Fibroblast of lung (primary cell): ENCODE measurements around the gene MSTN. TPM values are rescaled to one million over a fixed set of nuclear protein-coding genes. Genes with fewer than 3 reads are reported as not detected.

ENCODE experiments used
- DNase-seq, 2 donors: peaks; one replicate each; pipeline versions ENCODE4 v3.0.0 to v3.0.0-alpha.2; 2010; ENCODE audit warnings: low read depth in 2 of 2
- H2AFZ ChIP-seq: 2 replicates; pipeline ENCODE4 v1.5.1; 2012; ENCODE audit warnings: low read length, control low read depth, inconsistent platforms
- H3K27ac ChIP-seq: 2 replicates; pipeline ENCODE4 v1.5.1; 2011; ENCODE audit warnings: low read length, control low read depth; ENCODE audit not compliant: insufficient read depth
- H3K27me3 ChIP-seq: 2 replicates; pipeline ENCODE4 v1.5.1; 2011; ENCODE audit warnings: mild to moderate bottlenecking, low read length; ENCODE audit not compliant: control insufficient read depth, insufficient read depth
- H3K36me3 ChIP-seq: 2 replicates; pipeline ENCODE4 v1.5.1; 2011; ENCODE audit warnings: low read length; ENCODE audit not compliant: control insufficient read depth, insufficient read depth
- H3K4me1 ChIP-seq: 2 replicates; pipeline ENCODE4 v1.5.1; 2011; ENCODE audit warnings: low read length; ENCODE audit not compliant: control insufficient read depth, insufficient read depth; ENCODE audit errors: extremely low read depth
- H3K4me2 ChIP-seq: 2 replicates; pipeline ENCODE4 v1.5.1; 2011; ENCODE audit warnings: low read length, control low read depth; ENCODE audit not compliant: insufficient read depth; ENCODE audit errors: extremely low read depth
- H3K4me3 ChIP-seq, 4 experiments: fragments of 200-600 bp in 1 of 4; sonication (generic) in 1 of 4; replicated peaks in 1 of 4; 2 replicates each; pipeline ENCODE4 v1.5.1; 2011 to 2016; ENCODE audit warnings: low read length in 4 of 4, low read depth in 3 of 4, mild to moderate bottlenecking in 3 of 4, control low read depth in 2 of 4, inconsistent platforms in 1 of 4, mixed read lengths in 1 of 4; ENCODE audit not compliant: insufficient read depth in 1 of 4; ENCODE audit errors: control extremely low read depth in 1 of 4
- H3K79me2 ChIP-seq: 2 replicates; pipeline ENCODE4 v1.5.1; 2012; ENCODE audit warnings: mild to moderate bottlenecking, low read length, inconsistent platforms; ENCODE audit not compliant: control insufficient read depth, insufficient read depth
- H3K9ac ChIP-seq: 2 replicates; pipeline ENCODE4 v1.5.1; 2011; ENCODE audit warnings: mild to moderate bottlenecking, low read length, control low read depth; ENCODE audit not compliant: insufficient read depth
- H3K9me3 ChIP-seq: 2 replicates; pipeline ENCODE4 v1.5.1; 2012; ENCODE audit warnings: low read depth, low read length; ENCODE audit not compliant: control insufficient read depth, insufficient read depth
- H4K20me1 ChIP-seq: 2 replicates; pipeline ENCODE4 v1.5.1; 2011; ENCODE audit warnings: low read length; ENCODE audit not compliant: control insufficient read depth, insufficient read depth; ENCODE audit errors: extremely low read depth
- CTCF ChIP-seq, 2 donors: IDR thresholded peaks in 1 of 2; conservative IDR thresholded peaks in 1 of 2; 1 replicate in 1 of 2; 2 replicates in 1 of 2; pipeline ENCODE4 v1.5.1; 2011 to 2012; ENCODE audit warnings: low read length in 2 of 2, control low read depth in 1 of 2, inconsistent platforms in 1 of 2, low read depth in 1 of 2, mild to moderate bottlenecking in 1 of 2
- EZH2 ChIP-seq: IDR thresholded peaks from 2 replicates; pipeline ENCODE4 v1.5.1; 2012; ENCODE audit warnings: low read length, control low read depth, mild to moderate bottlenecking; ENCODE audit errors: missing control alignments
- polyA plus RNA-seq, 2 donors: library from polyadenylated mRNA; depleted of rRNA in 1 of 2; stranded (reverse) in 1 of 2; unstranded in 1 of 2; fragments of >200 nt; gene quantifications; 2 replicates each; pipeline ENCODE4 v1.2.1, GENCODE V29; 2011 to 2012; ENCODE audit warnings: missing spikeins in 1 of 2
- total RNA-seq: library from RNA; depleted of rRNA; stranded (reverse); fragments of >200 nt; gene quantifications from 2 replicates; pipeline ENCODE4 v1.2.1, GENCODE V29; 2014

Gene MSTN
- total and polyA plus RNA-seq, 2 donors (not counting 1 experiment from before 2014, with no cell fraction given), result 3.1 to 19.6 TPM

DNA sequence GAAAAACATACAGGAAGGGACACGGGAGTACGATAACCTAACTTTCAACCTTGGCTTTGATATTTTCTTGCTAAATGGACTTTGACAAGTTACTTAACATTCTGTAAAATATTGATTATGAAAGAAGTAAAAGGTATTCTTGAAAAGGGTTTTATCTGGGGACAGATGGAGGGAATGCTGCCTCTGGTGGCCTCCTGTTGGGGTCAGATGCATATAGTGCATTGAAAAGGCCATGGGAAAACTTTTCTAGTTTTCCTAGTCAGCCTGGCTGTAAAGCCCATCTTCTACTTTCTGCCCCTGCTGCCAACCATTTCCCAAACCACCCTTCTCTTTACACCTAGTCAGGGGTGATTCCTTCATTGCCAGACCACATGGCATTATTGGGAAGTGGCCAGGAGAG lies 22.2 kb upstream of the MSTN start:
- Histone ChIP-seq H3K4me2 (no peak overlapping the region), H3K36me3 (no peaks in the 10 kb centered on the region), H3K79me2 (no peaks in the 10 kb centered on the region), H3K27ac (no peak overlapping the region), H3K9ac (no peak overlapping the region), H3K27me3 (no peaks in the 10 kb centered on the region), H4K20me1 (no peaks in the 10 kb centered on the region), H3K9me3 (no peaks in the 10 kb centered on the region), H2AFZ (no peak overlapping the region), H3K4me3 (no peak overlapping the region), H3K4me1 (no peaks in the 10 kb centered on the region)
- TF ChIP-seq CTCF (conservative IDR thresholded peaks at IDR 0.05 in 1 of 2, IDR thresholded peaks at IDR 0.05 in 1 of 2; ENCODE audit: low read depth in 1 of 2, low read length in 2 of 2) (no peak), EZH2 (no peak)
- DNase-seq, result no peak

DNA sequence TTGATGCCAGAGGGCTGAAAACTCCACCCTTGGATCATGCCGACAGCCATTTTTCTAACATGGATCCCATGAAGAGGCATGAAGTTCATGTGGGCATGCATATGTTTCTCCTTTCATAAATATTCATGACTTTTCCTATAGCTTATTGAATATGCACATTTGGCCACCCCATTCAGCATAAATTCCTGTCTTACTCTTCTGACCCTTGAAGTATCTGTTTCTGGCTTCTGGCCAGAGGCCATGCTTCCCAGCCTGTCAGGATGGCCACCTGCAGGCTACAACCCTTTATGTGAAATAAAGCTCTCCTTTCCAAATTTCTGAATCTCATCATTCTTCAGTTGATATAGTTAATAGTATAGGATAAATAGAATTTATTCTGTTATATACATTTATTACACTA lies 19.6 kb upstream of the MSTN start:
- Histone ChIP-seq H3K9me3 (no peaks in the 10 kb centered on the region), H3K27me3 (no peaks in the 10 kb centered on the region)

DNA sequence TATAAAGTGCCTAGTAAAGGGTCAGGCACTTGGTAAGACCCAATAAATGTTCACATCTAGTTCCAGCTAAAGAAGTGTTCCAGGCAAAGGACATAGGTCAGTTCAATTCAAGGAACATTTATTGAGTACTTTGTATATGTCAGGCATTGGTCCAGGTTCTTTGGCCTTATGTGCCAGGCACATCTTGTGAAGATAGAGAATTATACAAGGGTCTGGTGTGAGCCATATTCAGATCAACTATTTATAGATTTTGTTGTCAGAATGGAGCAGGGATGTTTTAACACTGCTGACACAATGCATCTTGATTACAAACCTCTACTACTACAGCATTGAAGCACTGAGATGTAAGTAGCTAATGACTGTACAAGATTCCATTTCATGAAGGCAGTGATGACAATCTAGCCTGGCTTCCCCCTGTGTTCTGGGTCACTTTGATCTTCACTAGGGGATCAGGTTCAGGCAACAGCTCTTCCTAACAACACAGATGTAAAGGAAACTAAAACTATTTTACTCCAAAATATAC lies 18.1 kb upstream of the MSTN start:
- Histone ChIP-seq H3K9ac (no peak overlapping the region), H3K4me2 (no peak overlapping the region), H3K36me3 (no peaks in the 10 kb centered on the region), H2AFZ (no peak overlapping the region), H3K9me3 (no peaks in the 10 kb centered on the region), H3K4me3 (no peak overlapping the region), H4K20me1 (no peaks in the 10 kb centered on the region), H3K79me2 (no peaks in the 10 kb centered on the region), H3K4me1 (no peaks in the 10 kb centered on the region), H3K27me3 (no peaks in the 10 kb centered on the region), H3K27ac (no peak overlapping the region)
- TF ChIP-seq CTCF (conservative IDR thresholded peaks at IDR 0.05 in 1 of 2, IDR thresholded peaks at IDR 0.05 in 1 of 2; ENCODE audit: low read depth in 1 of 2, low read length in 2 of 2) (no peak), EZH2 (no peak)
- no peak for DNase-seq

More for the DNA sequence above, 19.6 kb upstream of the MSTN start:
- DNase-seq, result no peak
- H3K27ac ChIP-seq, result no peak overlapping the region
- TF ChIP-seq CTCF (conservative IDR thresholded peaks at IDR 0.05 in 1 of 2, IDR thresholded peaks at IDR 0.05 in 1 of 2; ENCODE audit: low read depth in 1 of 2, low read length in 2 of 2), result no peak
- H3K9ac ChIP-seq, result no peak overlapping the region
- H3K36me3 ChIP-seq, result no peaks in the 10 kb centered on the region
- no peaks in the 10 kb centered on the region for H4K20me1 ChIP-seq
- no peak overlapping the region for H2AFZ ChIP-seq
- no peaks in the 10 kb centered on the region for H3K4me1 ChIP-seq
- H3K4me2 ChIP-seq, result no peak overlapping the region
- H3K4me3 ChIP-seq, result no peak overlapping the region
- no peaks in the 10 kb centered on the region for H3K79me2 ChIP-seq
